HG02870 (cell line): ENCODE results near the gene INVS.
"Not testable (repeated sequence)": the region's sequence is repeated elsewhere in the genome, so short reads cannot be mapped to it uniquely, and the experiment has no call there.

Experiments used
- ATAC-seq: cut with Tn5 transposase; IDR thresholded peaks from one replicate; pipeline ENCODE4 v1.9.1; 2021; ENCODE audit warnings: mild to moderate bottlenecking, moderate library complexity; ENCODE audit not compliant: unreplicated experiment

Gene INVS

DNA sequence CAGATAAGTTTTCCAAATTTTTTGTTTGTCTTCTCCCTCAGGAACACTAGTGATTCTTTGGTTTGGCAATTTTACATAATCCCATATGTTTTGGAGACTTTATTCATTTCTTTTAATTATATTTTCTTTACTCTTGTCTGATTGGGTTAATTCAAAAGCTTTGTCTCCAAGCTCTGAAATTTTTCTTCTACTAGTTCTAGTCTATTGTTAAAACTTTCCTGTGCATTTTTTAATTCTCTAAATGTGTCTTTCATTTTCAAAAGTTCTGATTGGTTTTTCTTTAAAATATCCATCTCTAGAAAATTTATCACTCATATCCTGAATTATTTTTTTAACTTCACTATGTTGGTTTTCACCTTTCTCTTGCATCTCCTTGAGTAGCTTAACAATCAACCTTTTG, 92.2 kb downstream of the INVS start:
- no peak for ATAC-seq

DNA sequence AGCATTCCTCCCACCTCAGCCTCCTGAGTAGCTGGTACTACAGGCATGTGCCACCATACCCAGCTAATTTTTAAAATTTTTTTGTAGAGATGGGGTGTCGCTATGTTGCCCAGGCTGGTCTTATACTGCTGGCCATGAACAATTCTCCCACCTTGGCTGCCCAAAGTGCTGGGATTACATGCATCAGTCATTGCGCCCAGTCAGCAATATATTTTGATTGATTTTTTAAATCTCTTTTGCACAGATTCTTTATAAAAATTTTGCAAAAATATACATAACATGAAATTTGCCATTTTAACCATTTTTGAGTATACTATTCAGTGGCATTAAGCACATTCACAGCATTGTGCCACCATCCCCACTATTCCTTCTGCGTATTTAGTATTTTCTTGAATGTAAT, 94.0 kb downstream of the INVS start:
- ATAC-seq: no peak

DNA sequence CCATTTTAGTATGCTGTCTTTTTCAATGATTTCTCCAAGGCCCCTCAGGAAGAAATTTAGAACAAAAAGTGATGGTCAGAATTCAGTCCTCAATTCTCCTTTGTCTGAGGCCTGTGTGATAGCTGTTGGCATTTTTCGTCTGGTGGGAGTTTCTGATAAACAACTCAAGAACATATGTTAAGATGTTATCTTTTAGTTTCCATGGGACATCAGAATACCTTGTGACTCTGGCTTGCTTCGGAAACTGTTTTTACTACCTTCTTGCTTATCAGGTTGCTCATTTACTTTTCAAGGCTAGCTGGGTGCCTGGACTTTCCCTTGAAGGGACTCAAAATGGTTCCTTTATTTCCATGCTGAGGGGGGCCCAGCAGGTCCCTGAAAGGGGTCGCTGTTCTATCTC, 97.2 kb downstream of the INVS start:
- no peak for ATAC-seq

DNA sequence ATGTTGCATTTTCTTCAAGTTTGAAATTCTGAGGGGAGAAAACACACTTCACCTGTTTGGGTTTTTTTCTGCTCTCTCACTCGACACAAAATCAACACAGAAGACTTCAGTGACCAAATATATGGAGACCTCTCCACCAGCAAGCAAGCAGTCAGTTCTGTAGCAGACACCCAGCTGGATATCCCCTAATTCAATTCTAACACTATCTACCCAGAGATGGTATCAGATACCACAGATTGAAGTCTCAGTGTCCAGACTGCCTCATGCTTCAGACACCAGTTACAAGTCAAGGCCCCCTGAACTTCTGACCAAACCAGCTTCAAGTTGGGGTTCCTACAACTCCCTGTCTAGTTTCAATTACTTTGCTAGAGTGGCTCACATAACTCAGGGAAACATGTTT, 97.8 kb downstream of the INVS start:
- no peak for ATAC-seq

DNA sequence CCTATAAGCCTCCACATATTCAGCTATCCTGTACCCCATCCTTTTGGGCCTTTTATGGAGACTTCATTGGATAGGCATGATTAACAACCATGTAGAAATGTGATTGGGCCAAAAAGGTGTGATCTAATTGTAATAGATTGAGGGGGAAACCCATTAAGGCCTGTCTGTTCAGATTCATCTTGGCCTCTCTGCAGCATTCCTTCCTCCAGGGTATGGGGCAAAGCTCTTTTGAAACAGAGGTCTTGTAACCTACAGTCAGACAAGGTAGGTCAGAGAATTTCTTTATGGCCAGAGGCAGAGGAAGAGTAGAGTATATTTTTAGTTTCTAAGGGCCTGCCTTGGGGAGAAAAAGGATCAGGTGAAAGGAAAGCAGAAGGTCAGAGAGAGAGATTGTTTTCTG, 98.5 kb downstream of the INVS start:
- ATAC-seq: no peak

DNA sequence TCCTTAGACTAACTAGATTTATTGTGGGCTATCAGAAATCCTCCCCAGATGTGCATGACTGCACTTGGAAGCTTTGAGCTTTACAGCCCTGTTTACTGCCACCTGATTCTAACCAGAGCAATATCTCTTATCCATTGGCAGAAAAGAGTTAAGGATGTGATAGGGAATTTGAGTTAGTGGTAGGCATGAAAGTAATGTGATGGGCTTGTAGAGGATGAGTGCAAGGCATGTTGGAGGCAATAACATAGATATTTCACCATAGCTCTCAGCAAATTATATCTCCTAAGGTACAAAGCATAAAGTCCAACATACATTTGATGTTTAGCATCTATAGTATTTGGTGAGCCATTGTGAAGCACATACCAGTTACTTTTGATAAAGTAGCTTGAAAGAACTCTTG, 103.8 kb downstream of the INVS start:
- ATAC-seq: no peak

DNA sequence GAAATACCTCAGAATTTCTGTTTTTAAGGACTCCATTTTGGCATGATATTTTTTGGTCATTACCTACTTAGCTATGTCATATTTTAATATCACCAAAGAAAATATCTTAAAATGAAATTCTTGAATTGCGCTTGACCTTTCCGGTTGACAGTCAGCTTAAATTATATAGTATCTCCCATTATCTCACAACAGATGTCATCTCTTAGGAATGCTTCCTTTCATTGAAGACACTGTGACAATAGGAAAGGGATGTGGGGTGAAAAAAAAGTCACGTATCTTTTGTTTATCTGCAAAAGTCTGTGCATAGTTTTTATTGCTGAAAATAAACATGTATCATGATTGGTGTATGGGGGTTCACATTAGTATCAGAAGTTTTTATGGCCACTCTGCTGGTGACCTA, 105.8 kb downstream of the INVS start:
- ATAC-seq: no peak

DNA sequence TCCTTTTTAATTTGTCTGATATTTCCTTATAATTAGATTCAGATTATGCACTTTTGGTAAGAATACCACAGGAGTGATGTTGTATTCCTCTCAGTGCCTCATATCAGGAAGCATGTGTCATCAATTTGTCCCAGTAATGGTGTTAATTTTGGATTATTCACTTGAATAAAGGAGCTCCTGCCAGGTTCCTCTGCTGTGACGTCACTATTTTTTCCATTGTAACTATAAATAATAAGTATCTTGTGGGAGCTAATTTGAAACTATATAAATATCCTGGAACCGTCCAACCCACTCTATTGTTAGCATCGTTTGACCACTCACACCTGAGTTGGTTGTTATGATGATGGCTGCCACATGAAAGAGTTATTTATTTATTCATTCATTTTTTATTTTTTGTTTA, 107.9 kb downstream of the INVS start:
- ATAC-seq: no peak

DNA sequence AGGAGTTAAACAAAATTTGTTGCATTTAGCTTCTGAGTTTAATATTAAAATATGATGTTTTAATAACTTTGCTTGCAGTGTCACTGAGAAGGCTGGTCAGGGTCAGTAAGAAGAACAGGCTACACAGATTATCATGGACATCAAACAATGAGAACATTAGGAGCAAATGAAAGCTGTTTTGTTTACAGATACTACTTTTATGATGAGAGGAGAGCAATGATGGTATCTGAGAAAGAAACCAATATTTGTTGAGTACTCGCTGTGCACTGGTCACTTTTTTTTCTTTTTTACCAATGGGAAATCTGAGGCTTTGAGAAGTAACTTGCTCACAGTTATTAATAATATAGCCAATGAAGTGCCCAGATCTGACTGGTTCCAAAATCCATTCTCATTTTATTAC, 109.6 kb downstream of the INVS start:
- no peak for ATAC-seq

DNA sequence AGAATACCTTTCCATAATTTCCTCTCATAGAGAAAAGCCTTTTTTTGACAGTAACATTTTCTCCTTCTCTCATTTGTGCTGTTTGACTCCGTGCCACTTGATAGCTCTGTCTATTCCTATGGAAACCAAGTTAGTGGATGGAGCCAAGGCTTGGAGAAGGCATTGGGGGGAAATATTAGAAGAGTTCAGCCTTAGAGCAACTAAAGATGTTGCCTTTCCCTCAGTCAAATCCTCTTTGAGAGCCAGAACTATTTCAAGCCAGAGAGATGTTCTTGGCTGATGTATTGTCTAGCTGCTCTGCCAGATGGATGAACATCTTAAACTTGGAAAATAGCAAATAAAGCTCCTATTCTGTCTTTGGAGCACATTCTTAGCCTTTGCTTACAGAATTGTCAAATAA, 112.4 kb downstream of the INVS start:
- ATAC-seq: no peak

DNA sequence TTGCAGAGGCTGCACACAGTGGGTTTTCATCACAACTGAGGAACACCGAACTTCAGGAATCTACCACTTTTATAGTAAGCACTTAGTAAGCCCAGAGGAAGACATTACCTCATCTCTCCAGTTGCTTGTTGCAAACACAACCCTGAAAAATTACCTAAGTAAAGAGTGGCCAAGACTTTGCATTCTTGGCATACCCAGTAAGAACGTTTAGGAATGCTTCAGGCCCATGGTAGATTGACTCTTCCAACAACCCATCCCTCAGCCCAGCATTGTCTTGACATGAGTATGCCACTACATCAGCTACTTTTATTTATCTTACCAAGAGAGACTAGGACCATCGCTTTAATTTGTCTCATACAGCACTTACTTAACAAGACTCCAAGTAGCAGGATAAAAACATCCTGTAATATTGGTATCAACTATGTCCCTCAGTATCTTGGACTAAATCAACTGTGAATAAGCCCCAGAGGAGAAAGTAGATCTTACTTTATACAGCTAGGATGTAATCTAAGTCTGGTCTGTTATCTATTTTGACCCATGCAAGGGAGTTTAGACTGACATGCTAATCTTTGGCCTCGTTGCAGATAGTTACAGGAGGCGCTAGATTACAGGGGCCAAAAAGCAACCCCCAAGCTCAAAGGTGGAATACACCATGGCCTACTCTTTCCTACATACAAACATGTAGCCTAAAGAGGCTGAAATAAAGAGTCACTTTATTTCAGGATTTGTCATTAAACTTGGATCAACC, 114.9 kb downstream of the INVS start:
- no peak for ATAC-seq

DNA sequence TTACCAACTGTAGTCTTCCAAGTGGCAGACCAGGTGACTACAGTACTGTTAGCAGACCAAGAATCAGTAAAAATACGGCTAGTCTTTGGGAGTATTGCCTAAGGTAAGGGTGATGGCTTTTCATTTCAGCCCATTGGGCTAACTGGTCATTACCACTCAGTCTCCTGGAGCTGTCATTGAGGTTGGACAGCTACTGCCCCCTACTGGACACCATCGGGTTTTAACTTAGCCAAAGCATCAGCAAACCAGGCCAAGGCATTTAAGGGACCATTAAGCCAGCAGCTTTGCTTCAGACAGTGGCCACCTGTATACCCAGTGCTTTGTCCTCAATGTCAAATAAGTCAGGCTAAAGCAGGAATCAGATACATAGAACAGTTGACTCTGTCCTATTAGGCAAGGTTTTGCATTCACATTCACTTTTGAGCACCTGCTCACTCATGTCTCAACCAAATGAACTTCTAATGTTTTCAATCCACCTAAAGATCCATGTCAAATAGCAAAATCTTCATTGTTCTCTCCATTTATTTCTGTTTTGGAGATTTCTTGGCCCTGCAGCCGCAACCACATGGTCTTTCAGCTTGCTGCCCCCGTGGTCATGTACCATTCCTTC, 117.2 kb downstream of the INVS start:
- ATAC-seq: peak; percentile 57

DNA sequence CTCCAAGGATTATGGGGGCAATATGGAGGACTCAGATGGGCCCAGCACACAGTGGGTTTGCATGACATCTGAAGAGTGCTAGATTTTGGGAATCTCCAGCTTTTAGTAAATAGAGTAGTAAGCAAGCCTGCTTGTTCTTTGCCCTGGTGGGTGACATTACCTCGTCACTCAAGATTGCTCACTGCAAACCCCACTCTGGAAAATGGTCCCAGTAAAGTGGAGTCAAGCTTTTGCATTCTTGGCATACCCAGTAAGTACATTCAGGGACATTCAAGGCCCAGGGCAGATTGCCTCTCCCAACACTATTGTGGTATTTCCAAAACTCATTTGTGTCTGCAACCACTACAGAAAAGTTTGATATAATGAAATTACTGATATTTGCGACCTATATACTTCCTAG, 118.5 kb downstream of the INVS start:
- no peak for ATAC-seq

DNA sequence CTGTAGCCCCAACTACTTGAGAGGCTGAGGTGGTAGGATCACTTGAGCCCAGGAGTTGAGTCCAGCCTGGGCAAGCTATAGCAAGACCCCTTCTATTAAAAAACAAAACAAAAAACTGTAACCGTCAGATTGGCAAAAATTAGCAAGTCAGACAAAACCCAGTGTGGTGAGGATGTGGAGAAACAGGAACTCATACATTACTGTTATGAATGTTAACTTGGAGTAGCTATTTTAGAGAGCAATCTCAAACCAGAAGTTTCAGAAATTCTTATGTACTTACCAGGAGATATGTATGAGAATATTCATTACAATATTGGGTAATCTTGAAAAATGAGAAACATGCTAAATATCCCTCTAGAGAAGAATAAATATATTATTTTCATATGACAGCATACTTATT, 120.3 kb downstream of the INVS start:
- peak; percentile 72 for ATAC-seq

DNA sequence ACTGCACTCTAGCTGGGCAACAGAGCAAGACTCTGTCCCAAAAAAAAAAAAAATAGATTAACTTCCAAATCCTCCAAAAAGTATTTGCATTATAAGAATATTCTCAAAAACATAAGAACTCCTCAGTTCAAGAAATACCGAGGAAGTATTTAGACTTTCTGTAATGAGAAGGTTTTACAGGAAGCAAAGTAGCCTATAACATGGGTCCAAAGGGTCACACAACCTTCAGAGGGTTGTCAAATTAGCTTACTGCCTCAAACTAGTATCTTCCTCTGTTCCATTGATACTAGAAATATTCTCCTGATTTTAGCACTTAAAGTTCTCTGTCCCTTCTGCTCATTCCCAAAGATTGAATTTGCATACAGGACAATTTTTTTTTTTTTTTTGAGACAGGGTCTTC, 121.9 kb downstream of the INVS start:
- ATAC-seq: no peak

DNA sequence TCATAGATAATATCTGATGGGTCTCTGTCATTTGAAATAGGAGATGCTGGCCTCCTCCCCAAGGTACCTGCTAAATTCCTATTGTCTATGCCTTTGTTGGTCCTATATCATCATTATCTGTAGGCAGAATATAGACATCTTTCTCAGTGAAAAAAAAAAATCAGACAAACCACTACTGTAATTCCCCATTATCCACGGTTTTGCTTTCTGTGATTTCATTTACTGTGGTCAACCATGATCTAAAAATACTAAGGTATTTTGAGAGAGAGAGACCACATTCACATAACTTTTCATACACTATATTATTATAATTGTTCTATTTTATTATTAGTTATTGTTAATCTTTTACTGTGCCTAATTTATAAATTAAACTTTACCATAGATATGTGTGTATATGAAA, 122.5 kb downstream of the INVS start:
- no peak for ATAC-seq

DNA sequence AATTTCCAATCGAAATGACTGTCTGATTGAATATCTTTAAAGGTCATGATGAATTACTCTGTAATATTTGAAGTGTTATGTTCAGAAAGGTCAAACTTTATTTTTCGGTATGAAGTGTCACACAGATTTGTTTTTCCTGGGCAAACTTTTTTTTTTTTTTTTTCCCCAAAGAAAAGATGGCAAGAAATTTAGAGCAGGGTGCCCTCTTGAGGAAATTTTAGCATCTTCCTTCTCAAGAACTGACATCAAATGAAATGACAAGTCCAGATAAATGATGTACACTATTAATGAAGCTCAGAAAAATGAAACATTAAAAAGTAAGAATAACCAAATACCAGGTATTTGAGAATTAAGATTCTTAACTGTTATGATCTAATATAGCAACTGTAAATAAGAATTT, 123.6 kb downstream of the INVS start:
- no peak for ATAC-seq

DNA sequence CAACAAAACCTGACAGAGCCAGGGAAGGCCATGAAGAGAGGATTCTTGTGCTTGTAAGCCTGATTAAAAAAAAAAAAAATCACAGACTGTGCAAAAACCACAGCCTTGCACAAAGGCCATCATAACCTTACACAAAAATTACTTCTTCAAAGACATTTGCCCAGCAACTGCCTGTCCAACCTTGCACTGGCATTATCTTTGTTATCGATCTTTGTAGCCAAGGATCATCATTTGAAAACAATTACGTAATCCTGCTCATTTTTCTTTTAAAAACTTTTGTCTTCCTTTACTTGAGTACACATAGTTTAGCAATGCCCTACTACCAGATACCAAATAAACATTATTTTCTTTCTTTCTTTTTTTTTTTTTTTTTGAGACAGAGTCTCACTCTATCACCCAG, 128.6 kb downstream of the INVS start:
- ATAC-seq: no peak

DNA sequence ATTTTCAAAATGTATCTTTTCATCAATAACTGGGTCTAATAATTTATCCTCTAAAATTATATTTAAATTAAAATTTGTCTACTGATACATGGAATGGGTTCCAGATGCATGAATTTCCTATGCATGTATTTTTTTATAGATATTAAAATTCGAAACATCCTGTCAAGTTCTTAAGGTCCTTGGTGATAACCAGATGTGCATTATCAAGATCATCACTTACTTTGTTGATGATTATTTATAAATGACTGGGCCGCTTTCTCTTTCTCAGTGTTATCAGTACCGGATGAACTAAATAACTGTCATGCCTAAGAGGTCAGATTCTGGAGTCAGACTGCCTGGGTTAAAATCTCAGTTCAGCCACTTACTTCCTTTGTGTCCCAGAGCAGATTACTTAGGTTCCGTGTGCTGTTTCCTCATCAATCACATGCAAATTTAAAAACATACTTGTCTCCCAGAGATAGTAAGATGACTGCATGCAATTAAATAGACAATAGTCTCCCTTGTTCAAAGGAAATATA, 129.4 kb downstream of the INVS start:
- ATAC-seq: no peak

DNA sequence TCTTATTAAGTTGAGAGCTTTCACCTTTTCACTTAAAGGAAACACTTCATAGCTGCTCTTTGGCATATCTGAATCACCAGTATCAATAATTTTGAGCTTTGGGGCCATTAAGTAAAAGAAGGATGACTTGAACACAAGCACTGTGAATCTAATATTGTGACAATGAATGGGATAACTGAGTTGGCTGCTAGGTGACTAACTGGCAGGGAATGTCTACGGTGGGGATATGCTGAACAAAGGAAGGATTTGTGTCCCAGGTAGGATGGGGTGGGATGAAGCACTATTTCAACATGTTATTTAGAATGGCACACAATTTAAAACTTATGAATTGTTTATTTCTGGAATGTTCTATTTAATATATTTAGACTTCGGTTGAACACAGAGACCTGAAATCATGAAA, 130.1 kb downstream of the INVS start:
- ATAC-seq: no peak

DNA sequence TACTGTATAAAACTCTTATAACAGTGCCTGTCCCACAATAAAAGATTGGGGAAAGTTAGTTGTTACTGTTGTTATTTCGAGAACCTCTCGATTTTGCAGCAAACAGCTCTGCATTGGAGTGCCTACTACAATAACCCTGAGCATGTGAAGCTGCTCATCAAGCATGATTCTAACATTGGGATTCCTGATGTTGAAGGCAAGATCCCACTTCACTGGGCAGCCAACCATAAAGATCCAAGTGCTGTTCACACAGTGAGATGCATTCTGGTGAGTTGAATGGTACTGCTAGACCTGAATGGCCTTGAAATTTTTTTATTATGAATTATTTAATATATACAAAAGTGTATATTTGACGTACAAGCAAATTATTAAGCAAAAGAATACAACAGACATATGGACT, 130.5 kb downstream of the INVS start:
- ATAC-seq: no peak

DNA sequence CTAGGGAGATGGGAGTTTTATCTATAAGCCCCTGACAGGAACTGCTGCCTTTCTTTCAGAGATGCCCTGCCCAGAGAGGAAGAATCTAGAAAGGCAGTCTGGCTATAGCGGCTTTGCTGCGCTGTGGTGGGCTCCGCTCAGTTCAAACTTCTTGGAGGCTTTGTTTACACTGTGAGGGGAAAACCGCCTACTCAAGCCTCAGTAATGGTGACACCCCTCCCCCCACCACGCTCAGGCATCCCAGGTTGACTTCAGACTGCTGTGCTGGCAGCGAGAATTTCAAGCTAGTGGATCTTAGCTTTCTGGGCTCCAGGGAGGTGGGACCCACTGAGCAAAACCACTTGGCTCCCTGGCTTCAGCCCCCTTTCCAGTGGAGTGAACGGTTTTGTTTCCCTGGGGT, 137.9 kb downstream of the INVS start:
- not testable (repeated sequence) for ATAC-seq

DNA sequence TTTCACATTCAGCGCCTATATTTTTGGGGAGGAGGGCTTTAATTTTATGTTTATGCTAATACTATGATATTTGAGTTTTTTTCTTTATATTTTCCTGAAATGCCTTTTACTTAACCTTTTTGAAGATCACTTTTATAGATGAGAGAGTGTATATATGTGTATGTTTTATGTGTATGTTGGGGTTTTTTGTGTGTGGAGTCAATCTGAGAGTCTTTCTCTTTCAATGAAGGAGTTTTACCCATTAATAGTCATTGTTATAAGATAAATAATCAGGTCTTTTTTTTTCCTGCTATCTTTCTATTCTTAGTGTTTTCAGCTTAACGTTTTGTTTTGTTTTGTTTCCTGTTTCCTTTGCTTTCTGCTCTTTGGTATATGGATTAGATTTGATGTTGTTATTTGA, 141.5 kb downstream of the INVS start:
- ATAC-seq: no peak
